ENCODE data around the gene ABCC1.

- no peak for TF ChIP-seq POLR2A (IDR thresholded peaks at IDR 0.05)
- no peak for TF ChIP-seq CTCF (IDR thresholded peaks at IDR 0.05 in 4 of 5, conservative IDR thresholded peaks at IDR 0.05 in 1 of 5)
These were observed 134.2 kb downstream of the ABCC1 start for GRCh38 chr16:16083421-16084156.
